ENCODE data around the gene SCUBE2. TPM values are rescaled to one million over a fixed set of nuclear protein-coding genes. Genes with fewer than 3 reads are reported as not detected.

The SCUBE2 gene
- total RNA-seq, 4 donors from 2014 or later, result 3.1 to 10.6 (median 5.0) TPM

DNA sequence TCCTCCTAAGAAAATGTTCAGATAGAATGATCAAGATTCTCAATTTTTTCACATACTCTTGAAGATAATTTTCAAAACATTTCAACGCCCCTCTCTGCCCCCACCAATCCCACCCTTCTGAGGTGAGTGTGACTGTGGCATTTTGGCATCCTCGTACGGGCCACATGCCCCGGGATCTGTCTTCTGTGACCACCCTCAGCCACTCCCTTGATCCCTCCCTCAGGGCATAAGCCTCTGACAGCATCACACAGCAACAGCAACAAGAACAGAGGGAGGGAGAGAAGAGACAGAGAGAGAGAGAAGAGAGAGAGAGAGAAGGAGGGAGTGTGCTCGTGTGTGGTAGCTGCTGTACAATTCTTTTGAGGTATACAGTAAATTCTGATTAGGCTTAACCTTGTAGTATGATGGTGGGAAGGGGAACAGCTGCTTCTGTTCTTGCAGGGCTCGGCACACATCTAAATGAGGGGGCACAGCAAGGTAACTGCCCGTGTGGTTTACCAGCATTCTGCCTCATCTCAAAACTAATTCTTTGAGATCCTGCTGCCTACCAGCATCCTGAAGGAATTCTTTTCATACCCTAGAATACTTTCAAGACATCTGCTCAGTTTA is 21.4 kb downstream of the SCUBE2 start:
- no peak overlapping the region for H3K4me3 ChIP-seq
- TF ChIP-seq, protein P1, sequence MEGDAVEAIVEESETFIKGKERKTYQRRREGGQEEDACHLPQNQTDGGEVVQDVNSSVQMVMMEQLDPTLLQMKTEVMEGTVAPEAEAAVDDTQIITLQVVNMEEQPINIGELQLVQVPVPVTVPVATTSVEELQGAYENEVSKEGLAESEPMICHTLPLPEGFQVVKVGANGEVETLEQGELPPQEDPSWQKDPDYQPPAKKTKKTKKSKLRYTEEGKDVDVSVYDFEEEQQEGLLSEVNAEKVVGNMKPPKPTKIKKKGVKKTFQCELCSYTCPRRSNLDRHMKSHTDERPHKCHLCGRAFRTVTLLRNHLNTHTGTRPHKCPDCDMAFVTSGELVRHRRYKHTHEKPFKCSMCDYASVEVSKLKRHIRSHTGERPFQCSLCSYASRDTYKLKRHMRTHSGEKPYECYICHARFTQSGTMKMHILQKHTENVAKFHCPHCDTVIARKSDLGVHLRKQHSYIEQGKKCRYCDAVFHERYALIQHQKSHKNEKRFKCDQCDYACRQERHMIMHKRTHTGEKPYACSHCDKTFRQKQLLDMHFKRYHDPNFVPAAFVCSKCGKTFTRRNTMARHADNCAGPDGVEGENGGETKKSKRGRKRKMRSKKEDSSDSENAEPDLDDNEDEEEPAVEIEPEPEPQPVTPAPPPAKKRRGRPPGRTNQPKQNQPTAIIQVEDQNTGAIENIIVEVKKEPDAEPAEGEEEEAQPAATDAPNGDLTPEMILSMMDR (IDR thresholded peaks at IDR 0.05), result no peak
- TF ChIP-seq POLR2A (IDR thresholded peaks at IDR 0.05), result no peak
- H3K27me3 ChIP-seq, result no peaks in the 10 kb centered on the region
- no peak overlapping the region for H3K27ac ChIP-seq
- no peaks in the 10 kb centered on the region for H3K4me1 ChIP-seq
- DNase-seq, result no peak
- H3K9me3 ChIP-seq, result no peaks in the 10 kb centered on the region
- H3K36me3 ChIP-seq, result no peaks in the 10 kb centered on the region

DNA sequence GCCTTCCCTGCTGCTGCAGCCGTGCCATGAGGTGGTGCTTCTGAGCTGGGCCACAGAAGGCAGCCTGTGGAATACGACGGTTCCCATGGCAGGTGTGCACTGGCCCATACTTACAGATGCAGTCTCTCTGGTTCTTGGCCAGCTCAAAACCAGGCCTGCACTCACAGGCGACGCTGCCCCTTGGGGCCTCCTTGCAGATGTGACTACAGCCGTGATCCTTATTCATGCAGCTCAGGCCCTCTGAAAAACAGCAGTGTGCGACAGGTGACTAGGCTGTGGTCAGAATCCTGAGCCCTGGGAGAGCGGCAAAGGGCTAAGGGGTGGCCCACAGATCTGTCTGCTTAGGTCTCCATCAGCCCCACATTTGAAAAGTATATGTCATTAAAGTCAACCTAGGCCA is 22.1 kb downstream of the SCUBE2 start:
- TF ChIP-seq, protein P1 (IDR thresholded peaks at IDR 0.05), result no peak
- TF ChIP-seq POLR2A (IDR thresholded peaks at IDR 0.05), result no peak
- no peak overlapping the region for H3K27ac ChIP-seq
- no peak overlapping the region for H3K4me3 ChIP-seq
- no peaks in the 10 kb centered on the region for H3K27me3 ChIP-seq
- no peak for DNase-seq
- no peaks in the 10 kb centered on the region for H3K9me3 ChIP-seq
- H3K36me3 ChIP-seq, result no peaks in the 10 kb centered on the region
- H3K4me1 ChIP-seq, result no peaks in the 10 kb centered on the region

DNA sequence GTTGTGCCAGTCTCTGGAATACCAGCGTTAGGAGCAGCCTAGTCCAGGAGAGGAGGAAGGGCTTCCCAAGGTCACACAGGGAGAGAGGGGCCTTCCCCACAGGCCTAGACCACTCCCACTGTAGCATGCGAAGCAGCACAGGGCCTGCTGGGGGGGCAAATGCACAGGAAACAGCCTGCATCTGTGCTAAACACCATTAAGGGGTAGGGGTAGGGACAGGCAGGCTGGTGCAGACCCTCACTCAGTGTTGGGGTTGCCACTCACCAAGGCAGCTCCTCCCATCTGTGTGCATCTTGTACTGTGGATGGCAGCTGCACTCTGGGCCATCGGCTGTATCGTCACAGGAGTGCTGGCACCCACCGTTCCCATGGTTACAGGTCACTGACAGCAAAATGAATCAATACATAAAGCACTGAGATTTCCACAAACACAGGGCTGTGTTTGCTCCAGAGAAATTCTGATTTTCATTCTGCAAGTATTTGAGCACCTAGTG is 24.9 kb downstream of the SCUBE2 start:
- Histone ChIP-seq H3K27ac (no peak overlapping the region), H3K4me3 (no peak overlapping the region)

DNA sequence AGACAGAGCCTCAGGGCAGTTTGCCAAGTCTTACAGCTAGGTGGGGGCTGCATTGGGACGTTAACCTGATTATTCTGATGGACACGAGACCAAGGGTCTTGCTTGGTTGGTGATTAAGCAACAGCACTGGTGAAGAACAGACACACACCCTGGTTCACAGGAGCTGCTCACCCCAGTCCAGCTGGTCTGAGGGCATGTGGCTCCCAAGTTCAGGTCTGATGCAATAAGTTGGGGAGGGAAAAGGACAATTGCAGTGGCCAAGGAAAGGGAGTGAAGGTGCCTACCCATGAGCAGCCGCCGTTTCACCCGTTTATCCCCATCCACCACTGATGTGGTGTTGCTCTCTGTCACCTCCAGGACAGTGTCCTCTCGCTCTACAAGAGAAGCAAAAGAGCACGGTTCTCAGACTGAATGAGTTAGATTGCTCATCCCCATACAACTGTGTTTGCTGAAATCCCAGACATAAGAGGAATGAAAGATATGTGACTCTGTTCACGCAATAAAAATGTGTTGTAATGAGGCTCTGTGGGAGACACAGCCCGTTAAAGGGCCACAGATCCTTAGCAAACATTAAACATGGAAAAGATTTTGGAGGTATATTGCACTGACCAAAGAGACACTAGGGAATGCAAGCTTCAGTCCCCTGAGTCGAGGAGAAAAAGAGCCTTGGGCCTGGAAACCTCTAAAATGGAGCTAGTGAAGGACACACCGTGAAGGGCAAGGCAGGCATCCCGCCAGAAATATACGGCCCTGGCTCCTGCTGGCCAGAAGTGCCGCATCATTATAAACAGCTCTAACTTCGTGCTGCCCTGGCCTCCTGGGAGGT is 25.6 kb downstream of the SCUBE2 start:
- TF ChIP-seq, protein P1 (IDR thresholded peaks at IDR 0.05), result no peak
- no peak for TF ChIP-seq POLR2A (IDR thresholded peaks at IDR 0.05)
- Histone ChIP-seq H3K4me3 (no peak overlapping the region), H3K27ac (no peak overlapping the region), H3K4me1 (no peaks in the 10 kb centered on the region), H3K27me3 (no peaks in the 10 kb centered on the region), H3K9me3 (no peaks in the 10 kb centered on the region), H3K36me3 (no peaks in the 10 kb centered on the region)
- no peak for DNase-seq

More for the DNA sequence above, 24.9 kb downstream of the SCUBE2 start:
- no peaks in the 10 kb centered on the region for H3K27me3 ChIP-seq
- DNase-seq, result no peak
- no peaks in the 10 kb centered on the region for H3K9me3 ChIP-seq
- H3K36me3 ChIP-seq, result no peaks in the 10 kb centered on the region
- no peak for TF ChIP-seq POLR2A (IDR thresholded peaks at IDR 0.05)
- TF ChIP-seq, protein P1 (IDR thresholded peaks at IDR 0.05), result no peak
- H3K4me1 ChIP-seq, result no peaks in the 10 kb centered on the region

DNA sequence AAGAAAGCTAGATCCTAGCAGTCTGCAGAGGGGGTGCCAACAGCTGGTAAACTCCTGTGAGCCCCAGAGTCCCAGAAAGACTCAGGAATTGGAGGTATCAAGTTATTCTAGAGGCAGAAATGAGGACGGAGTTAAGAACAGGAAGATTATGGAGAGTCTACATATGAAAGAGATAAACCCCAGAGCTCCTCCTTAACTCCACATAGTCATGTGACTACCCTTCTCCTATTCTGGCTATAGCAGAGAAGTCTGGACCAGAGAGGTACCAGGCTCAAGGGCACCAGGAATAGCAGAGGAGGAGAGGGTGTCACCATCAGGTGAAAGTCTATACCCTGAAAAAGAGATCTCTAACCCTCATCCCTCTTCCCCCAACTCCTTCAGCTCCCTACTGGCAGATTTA is 29.6 kb downstream of the SCUBE2 start:
- Histone ChIP-seq H3K4me3 (no peak overlapping the region), H3K27ac (no peak overlapping the region), H3K4me1 (no peaks in the 10 kb centered on the region), H3K9me3 (no peaks in the 10 kb centered on the region), H3K27me3 (no peaks in the 10 kb centered on the region), H3K36me3 (no peaks in the 10 kb centered on the region)
- DNase-seq, result no peak
- TF ChIP-seq, protein P1 (IDR thresholded peaks at IDR 0.05), result no peak
- no peak for TF ChIP-seq POLR2A (IDR thresholded peaks at IDR 0.05)

All from Peyer's patch (tissue), 4 donors.